WTC11 (cell line): ENCODE results near the gene CILP2. TPM values are rescaled to one million over a fixed set of nuclear protein-coding genes. Genes with fewer than 3 reads are reported as not detected.
A peak's percentile ranks its signal among the peaks of the same experiment; 100 is the strongest.

ENCODE experiments used
- ATAC-seq: fragments of 200-7000 bp; cut with Tn5 transposase; 2 replicates; pipeline ENCODE4 v1.10.0; 2021; ENCODE audit warnings: mild to moderate bottlenecking, moderate library complexity
- CTCF ChIA-PET: fragments of 300-600 bp; sonication (Branson Sonifier 250); formaldehyde crosslinking; loops from one replicate; lab custom pipeline; 2021; ENCODE audit warnings: antibody characterized with exemption; lab: Charles Lee
- POLR2A ChIA-PET: fragments of 350-600 bp; sonication (Branson Sonifier 250); formaldehyde crosslinking; loops from one replicate; lab custom pipeline; 2021; ENCODE audit warnings: antibody characterized with exemption; lab: Charles Lee
- DNase-seq: peaks from one replicate; pipeline ENCODE4 v3.0.0; 2021; ENCODE audit warnings: low spot score
- H3K27ac Mint-ChIP-seq: 2 replicates; pipeline ENCODE4 v1.8.0; 2021; ENCODE audit warnings: mixed read lengths
- H3K27me3 Mint-ChIP-seq: 2 replicates; pipeline ENCODE4 v1.8.0; 2021; ENCODE audit warnings: low read depth, mild to moderate bottlenecking, moderate library complexity, mixed read lengths
- H3K36me3 Mint-ChIP-seq: 2 replicates; pipeline ENCODE4 v1.8.0; 2021; ENCODE audit warnings: mixed read lengths
- H3K4me1 Mint-ChIP-seq: 2 replicates; pipeline ENCODE4 v1.8.0; 2022; ENCODE audit warnings: mixed read lengths
- H3K4me3 Mint-ChIP-seq: 2 replicates; pipeline ENCODE4 v1.8.0; 2021; ENCODE audit warnings: mild to moderate bottlenecking, moderate library complexity, mixed read lengths
- H3K9me3 Mint-ChIP-seq: 2 replicates; pipeline ENCODE4 v1.8.0; 2021; ENCODE audit warnings: mixed read lengths
- AR ChIP-seq: fragments of 250-450 bp; sonication (Bioruptor Pico); IDR thresholded peaks from 2 replicates; pipeline ENCODE4 v1.9.0; 2021; ENCODE audit warnings: mild to moderate bottlenecking
- ATF3 ChIP-seq: sonication (generic); formaldehyde crosslinking; conservative IDR thresholded peaks from 2 replicates; pipeline ENCODE4 v1.8.1; 2022; ENCODE audit warnings: mild to moderate bottlenecking, missing genetic modification reagents
- E2F5 ChIP-seq: sonication (generic); formaldehyde crosslinking; IDR thresholded peaks from 2 replicates; pipeline ENCODE4 v1.8.1; 2022; ENCODE audit warnings: mild to moderate bottlenecking, moderate library complexity, missing genetic modification reagents
- ELF4 ChIP-seq: sonication (generic); formaldehyde crosslinking; IDR thresholded peaks from 2 replicates; pipeline ENCODE4 v1.8.1; 2022; ENCODE audit warnings: low read depth, mild to moderate bottlenecking, moderate library complexity, missing genetic modification reagents
- HMGXB4 ChIP-seq: sonication (generic); formaldehyde crosslinking; IDR thresholded peaks from 2 replicates; pipeline ENCODE4 v1.8.1; 2023; ENCODE audit warnings: mild to moderate bottlenecking, moderate library complexity, missing genetic modification reagents
- JUN ChIP-seq: sonication (generic); formaldehyde crosslinking; IDR thresholded peaks from 2 replicates; pipeline ENCODE4 v1.8.0; 2023; ENCODE audit warnings: mild to moderate bottlenecking, missing genetic modification reagents
- MYBL2 ChIP-seq: sonication (generic); formaldehyde crosslinking; IDR thresholded peaks from 2 replicates; pipeline ENCODE4 v1.8.1; 2023; ENCODE audit warnings: mild to moderate bottlenecking, moderate library complexity, missing genetic modification reagents
- NFYB ChIP-seq: sonication (generic); formaldehyde crosslinking; conservative IDR thresholded peaks from 2 replicates; pipeline ENCODE4 v1.8.0; 2022; ENCODE audit warnings: low read depth, missing genetic modification reagents
- RELA ChIP-seq: sonication (generic); formaldehyde crosslinking; IDR thresholded peaks from 2 replicates; pipeline ENCODE4 v1.8.1; 2022; ENCODE audit warnings: missing genetic modification reagents, mild to moderate bottlenecking, borderline replicate concordance
- ZNF671 ChIP-seq: fragments of 250-450 bp; sonication (Bioruptor Pico); IDR thresholded peaks from 2 replicates; pipeline ENCODE4 v1.8.0; 2021; ENCODE audit warnings: mild to moderate bottlenecking
- total RNA-seq: library from RNA; stranded (reverse); gene quantifications from 3 replicates; pipeline ENCODE4 v1.2.3, GENCODE V29; 2021
- TF ChIP-seq, protein P1 (sequence below): fragments of 200-600 bp; IDR thresholded peaks from 2 replicates; pipeline ENCODE4 v1.8.0; 2022; ENCODE audit warnings: antibody characterized with exemption
- TF ChIP-seq, protein P2 (sequence below): fragments of 250-450 bp; sonication (Bioruptor Pico); IDR thresholded peaks from 2 replicates; pipeline ENCODE4 v1.9.0; 2021; ENCODE audit warnings: moderate library complexity, mild to moderate bottlenecking, inconsistent platforms, borderline replicate concordance
- TF ChIP-seq, protein P3 (sequence below): sonication (generic); formaldehyde crosslinking; IDR thresholded peaks from 2 replicates; pipeline ENCODE4 v1.8.0; 2022; ENCODE audit warnings: mild to moderate bottlenecking, missing genetic modification reagents
- TF ChIP-seq, protein P4 (sequence below): sonication (generic); formaldehyde crosslinking; IDR thresholded peaks from 2 replicates; pipeline ENCODE4 v1.8.0; 2022; ENCODE audit warnings: mild to moderate bottlenecking, missing genetic modification reagents
- TF ChIP-seq, protein P5 (sequence below): sonication (generic); formaldehyde crosslinking; IDR thresholded peaks from 2 replicates; pipeline ENCODE4 v1.8.1; 2022; ENCODE audit warnings: low read depth, missing genetic modification reagents, borderline replicate concordance

CILP2 gene
- total RNA-seq, 1 experiment from 2014 or later = 7.9 TPM

DNA sequence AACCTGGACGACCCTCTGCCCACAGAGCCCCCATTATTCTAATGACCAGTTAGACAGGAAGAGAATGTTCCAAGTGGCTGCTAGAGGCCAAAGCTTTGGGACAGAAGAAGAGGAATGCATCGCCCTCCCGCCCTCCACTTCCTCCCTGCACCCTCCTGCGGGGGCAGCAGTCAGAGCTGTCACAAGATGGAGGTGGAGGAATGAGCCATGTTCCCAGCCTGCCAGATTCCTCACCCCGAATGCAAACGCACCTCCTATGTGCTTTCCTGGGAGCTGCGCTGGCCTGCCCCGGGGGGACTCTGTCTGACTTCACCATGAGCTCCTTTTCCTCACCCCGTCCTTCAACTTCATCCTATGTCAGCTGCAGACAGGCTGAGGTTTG lies 7.7 kb upstream of the CILP2 start:
- TF ChIP-seq E2F5 (no peak), ZNF671 (CRISPR knock-in tag) (no peak), ELF4 (CRISPR knock-in tag) (no peak), AR (CRISPR knock-in tag) (no peak), HMGXB4 (CRISPR knock-in tag) (no peak), MYBL2 (CRISPR knock-in tag) (no peak), RELA (no peak)
- TF ChIP-seq, protein P1, sequence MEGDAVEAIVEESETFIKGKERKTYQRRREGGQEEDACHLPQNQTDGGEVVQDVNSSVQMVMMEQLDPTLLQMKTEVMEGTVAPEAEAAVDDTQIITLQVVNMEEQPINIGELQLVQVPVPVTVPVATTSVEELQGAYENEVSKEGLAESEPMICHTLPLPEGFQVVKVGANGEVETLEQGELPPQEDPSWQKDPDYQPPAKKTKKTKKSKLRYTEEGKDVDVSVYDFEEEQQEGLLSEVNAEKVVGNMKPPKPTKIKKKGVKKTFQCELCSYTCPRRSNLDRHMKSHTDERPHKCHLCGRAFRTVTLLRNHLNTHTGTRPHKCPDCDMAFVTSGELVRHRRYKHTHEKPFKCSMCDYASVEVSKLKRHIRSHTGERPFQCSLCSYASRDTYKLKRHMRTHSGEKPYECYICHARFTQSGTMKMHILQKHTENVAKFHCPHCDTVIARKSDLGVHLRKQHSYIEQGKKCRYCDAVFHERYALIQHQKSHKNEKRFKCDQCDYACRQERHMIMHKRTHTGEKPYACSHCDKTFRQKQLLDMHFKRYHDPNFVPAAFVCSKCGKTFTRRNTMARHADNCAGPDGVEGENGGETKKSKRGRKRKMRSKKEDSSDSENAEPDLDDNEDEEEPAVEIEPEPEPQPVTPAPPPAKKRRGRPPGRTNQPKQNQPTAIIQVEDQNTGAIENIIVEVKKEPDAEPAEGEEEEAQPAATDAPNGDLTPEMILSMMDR = no peak
- TF ChIP-seq, protein P2, sequence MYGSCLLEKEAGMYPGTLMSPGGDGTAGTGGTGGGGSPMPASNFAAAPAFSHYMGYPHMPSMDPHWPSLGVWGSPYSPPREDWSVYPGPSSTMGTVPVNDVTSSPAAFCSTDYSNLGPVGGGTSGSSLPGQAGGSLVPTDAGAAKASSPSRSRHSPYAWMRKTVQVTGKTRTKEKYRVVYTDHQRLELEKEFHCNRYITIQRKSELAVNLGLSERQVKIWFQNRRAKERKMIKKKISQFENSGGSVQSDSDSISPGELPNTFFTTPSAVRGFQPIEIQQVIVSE (CRISPR knock-in tag) = no peak
- no peak for DNase-seq
- no peaks in the 10 kb centered on the region; the same call in 1 of the 2 replicates for H3K27me3 Mint-ChIP-seq
- H3K9me3 Mint-ChIP-seq = no peaks in the 10 kb centered on the region
- peaks cover 21% of the 10 kb centered on the region for H3K4me1 Mint-ChIP-seq
- POLR2A ChIA-PET = no interaction called here
- H3K27ac Mint-ChIP-seq = no peak overlapping the region
- ATAC-seq = peak; percentile 23
- H3K36me3 Mint-ChIP-seq = peaks cover 3% of the 10 kb centered on the region; the same call in 1 of the 2 replicates
- CTCF ChIA-PET = interaction anchor here (0.5 to 14.4 kb wide), 6 partner anchors 10 to 593 kb away, joined by 3 to 408 read pairs (median 10); partner anchors contain the start of gene GMIP
- H3K4me3 Mint-ChIP-seq = no peak overlapping the region

GRCh38 chr19:19530889-19531288 lies 7.2 kb upstream of the CILP2 start:
- ATAC-seq (no peak), DNase-seq (no peak)
- POLR2A ChIA-PET = no interaction called here
- Mint-ChIP-seq H3K36me3 (peaks cover 3% of the 10 kb centered on the region; the same call in 1 of the 2 replicates), H3K27ac (no peak overlapping the region), H3K4me1 (peaks cover 21% of the 10 kb centered on the region), H3K9me3 (no peaks in the 10 kb centered on the region), H3K27me3 (no peaks in the 10 kb centered on the region; the same call in 1 of the 2 replicates), H3K4me3 (no peak overlapping the region)
- CTCF ChIA-PET = interaction anchor here (0.5 to 14.4 kb wide), 10 partner anchors 10 to 594 kb away, joined by 3 to 408 read pairs (median 6); partner anchors contain the start of genes GATAD2A, GMIP and PBX4
- TF ChIP-seq ATF3 (CRISPR knock-in tag) (no peak), E2F5 (no peak), NFYB (CRISPR knock-in tag) (no peak), JUN (CRISPR knock-in tag) (no peak), HMGXB4 (CRISPR knock-in tag) (no peak)
- TF ChIP-seq, protein P3, sequence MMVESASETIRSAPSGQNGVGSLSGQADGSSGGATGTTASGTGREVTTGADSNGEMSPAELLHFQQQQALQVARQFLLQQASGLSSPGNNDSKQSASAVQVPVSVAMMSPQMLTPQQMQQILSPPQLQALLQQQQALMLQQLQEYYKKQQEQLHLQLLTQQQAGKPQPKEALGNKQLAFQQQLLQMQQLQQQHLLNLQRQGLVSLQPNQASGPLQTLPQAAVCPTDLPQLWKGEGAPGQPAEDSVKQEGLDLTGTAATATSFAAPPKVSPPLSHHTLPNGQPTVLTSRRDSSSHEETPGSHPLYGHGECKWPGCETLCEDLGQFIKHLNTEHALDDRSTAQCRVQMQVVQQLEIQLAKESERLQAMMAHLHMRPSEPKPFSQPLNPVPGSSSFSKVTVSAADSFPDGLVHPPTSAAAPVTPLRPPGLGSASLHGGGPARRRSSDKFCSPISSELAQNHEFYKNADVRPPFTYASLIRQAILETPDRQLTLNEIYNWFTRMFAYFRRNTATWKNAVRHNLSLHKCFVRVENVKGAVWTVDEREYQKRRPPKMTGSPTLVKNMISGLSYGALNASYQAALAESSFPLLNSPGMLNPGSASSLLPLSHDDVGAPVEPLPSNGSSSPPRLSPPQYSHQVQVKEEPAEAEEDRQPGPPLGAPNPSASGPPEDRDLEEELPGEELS (CRISPR knock-in tag) = no peak
- TF ChIP-seq, protein P4, sequence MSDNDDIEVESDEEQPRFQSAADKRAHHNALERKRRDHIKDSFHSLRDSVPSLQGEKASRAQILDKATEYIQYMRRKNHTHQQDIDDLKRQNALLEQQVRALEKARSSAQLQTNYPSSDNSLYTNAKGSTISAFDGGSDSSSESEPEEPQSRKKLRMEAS = no peak
- TF ChIP-seq, protein P1 = no peak
- TF ChIP-seq, protein P5, sequence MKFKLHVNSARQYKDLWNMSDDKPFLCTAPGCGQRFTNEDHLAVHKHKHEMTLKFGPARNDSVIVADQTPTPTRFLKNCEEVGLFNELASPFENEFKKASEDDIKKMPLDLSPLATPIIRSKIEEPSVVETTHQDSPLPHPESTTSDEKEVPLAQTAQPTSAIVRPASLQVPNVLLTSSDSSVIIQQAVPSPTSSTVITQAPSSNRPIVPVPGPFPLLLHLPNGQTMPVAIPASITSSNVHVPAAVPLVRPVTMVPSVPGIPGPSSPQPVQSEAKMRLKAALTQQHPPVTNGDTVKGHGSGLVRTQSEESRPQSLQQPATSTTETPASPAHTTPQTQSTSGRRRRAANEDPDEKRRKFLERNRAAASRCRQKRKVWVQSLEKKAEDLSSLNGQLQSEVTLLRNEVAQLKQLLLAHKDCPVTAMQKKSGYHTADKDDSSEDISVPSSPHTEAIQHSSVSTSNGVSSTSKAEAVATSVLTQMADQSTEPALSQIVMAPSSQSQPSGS (CRISPR knock-in tag) = no peak
